Ectodermal cell (in vitro differentiated cells): ENCODE data around the gene EMSY.

ENCODE experiments used
- H3K27ac ChIP-seq: 2 replicates; pipeline ENCODE4 v1.7.0; 2013; ENCODE audit warnings: mild to moderate bottlenecking, low read depth, low read length; ENCODE audit not compliant: insufficient read depth, poor library complexity, severe bottlenecking
- H3K27me3 ChIP-seq: 2 replicates; pipeline ENCODE4 v1.7.0; 2013; ENCODE audit warnings: mild to moderate bottlenecking, low read length; ENCODE audit not compliant: insufficient read depth, control insufficient read depth, poor library complexity, severe bottlenecking
- H3K36me3 ChIP-seq: one replicate; pipeline ENCODE4 v1.7.0; 2013; ENCODE audit warnings: low read length; ENCODE audit not compliant: control insufficient read depth, insufficient read depth
- H3K4me1 ChIP-seq: one replicate; pipeline ENCODE4 v1.7.0; 2013; ENCODE audit warnings: low read length; ENCODE audit not compliant: control insufficient read depth, insufficient read depth
- H3K4me3 ChIP-seq: 2 replicates; pipeline ENCODE4 v1.7.0; 2013; ENCODE audit warnings: low read depth, low read length, control low read depth; ENCODE audit not compliant: insufficient read depth
- H3K9me3 ChIP-seq: 2 replicates; pipeline ENCODE4 v1.7.0; 2013; ENCODE audit warnings: mild to moderate bottlenecking, low read length, moderate library complexity; ENCODE audit not compliant: control insufficient read depth
- WGBS, 2 experiments: methylation state at CpG; one replicate each; pipeline ENCODE4 v1.1.7; 2013; ENCODE audit warnings: missing lambda C conversion rate in 2 of 2; 5-methylcytosine and 5-hydroxymethylcytosine counted together

Gene EMSY

DNA sequence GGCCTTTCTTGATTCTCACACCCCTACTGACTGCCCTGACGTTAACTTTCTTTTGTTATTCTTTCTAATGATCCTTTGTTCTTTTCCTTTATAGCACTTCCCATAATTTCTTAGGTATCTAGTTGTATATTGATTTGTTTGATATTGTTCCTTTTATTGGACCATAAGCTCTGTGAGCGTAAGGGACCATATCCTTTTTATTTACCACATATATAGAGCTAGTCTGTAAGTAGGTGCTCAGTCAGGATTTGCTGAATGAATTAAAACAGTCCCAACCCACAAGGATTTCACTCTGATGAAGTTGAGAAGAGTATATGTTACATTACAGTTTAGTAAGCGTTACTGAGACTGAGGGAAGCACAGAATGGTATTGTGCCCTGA is 68.8 kb downstream of the EMSY start:
- Histone ChIP-seq H3K27me3 (no peaks in the 10 kb centered on the region), H3K36me3 (peaks cover 4% of the 10 kb centered on the region), H3K27ac (no peak overlapping the region), H3K4me1 (peaks cover 5% of the 10 kb centered on the region), H3K4me3 (no peak overlapping the region), H3K9me3 (no peaks in the 10 kb centered on the region)
- WGBS, 2 experiments = 100% methylated on average over 2 of the region's 3 CpGs

- no peak overlapping the region for H3K27ac ChIP-seq
- no peaks in the 10 kb centered on the region for H3K9me3 ChIP-seq
- peaks cover under 1% of the 10 kb centered on the region for H3K4me1 ChIP-seq
- H3K27me3 ChIP-seq = no peaks in the 10 kb centered on the region
- no peak overlapping the region for H3K4me3 ChIP-seq
- peaks cover 4% of the 10 kb centered on the region for H3K36me3 ChIP-seq
- 88 to 100% methylated on average over 1 of the region's 1 CpG for WGBS, 2 experiments
These were observed 70.7 kb downstream of the EMSY start for GRCh38 chr11:76515494-76515893.

DNA sequence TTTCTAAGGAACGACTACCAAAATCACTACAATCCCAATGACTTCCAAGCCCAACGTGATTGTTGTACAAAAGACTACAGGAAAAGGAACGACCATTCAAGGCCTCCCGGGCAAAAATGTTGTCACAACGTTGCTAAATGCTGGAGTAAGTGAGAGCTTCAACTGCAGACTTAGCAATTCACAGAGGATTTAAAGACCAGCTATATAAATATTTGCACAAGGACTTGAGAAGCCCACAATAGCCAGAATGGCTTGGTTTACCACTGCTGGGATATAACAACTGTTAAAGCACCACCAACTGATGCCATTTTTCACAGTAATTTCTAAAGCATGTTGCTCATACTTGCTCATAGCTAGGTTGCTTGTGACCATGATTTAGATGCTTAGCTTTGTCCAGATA is 78.3 kb downstream of the EMSY start:
- Histone ChIP-seq H3K9me3 (no peaks in the 10 kb centered on the region), H3K27me3 (no peaks in the 10 kb centered on the region), H3K4me1 (no peaks in the 10 kb centered on the region), H3K36me3 (peaks cover 11% of the 10 kb centered on the region), H3K4me3 (no peak overlapping the region), H3K27ac (no peak overlapping the region)
- WGBS, 2 experiments = 80% methylated on average over 5 of the region's 5 CpGs

DNA sequence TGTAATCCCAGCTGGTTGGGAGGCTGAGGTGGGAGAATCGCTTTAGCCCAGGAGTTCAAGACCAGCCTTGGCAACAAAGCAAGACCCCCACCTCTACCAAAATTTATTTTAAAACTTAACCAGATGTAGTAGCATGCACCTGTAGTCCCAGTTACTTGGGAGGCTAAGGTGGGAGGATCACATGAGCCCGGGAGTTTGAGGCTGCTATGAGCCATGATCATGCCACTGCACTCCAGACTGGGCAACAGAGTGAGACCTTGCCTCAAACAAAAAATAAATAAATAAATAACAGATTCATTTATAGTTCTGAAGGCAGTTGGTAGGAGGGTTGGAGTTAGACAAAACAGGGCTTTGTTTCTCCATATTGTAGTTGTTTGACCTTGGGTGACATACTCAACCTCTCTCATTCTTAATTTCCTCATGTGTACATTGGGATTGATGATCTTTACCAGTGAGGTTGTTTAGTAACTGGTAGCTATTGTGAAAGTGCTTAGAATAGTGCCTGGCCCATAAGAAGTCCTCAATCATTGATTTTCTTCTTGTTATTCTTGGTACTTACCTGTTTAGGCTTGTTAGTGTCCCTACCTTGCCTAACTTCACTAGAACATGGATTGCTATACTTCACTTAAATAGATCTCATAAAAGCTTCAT is 79.1 kb downstream of the EMSY start:
- no peak overlapping the region for H3K27ac ChIP-seq
- H3K4me1 ChIP-seq = no peaks in the 10 kb centered on the region
- no peaks in the 10 kb centered on the region for H3K9me3 ChIP-seq
- no peak overlapping the region for H3K4me3 ChIP-seq
- peaks cover 14% of the 10 kb centered on the region for H3K36me3 ChIP-seq
- WGBS, 2 experiments = 94 to 97% methylated on average over 2 of the region's 2 CpGs
- no peaks in the 10 kb centered on the region for H3K27me3 ChIP-seq

GRCh38 chr11:76524461-76524860 is 79.6 kb downstream of the EMSY start:
- Histone ChIP-seq H3K4me3 (no peak overlapping the region), H3K27me3 (no peaks in the 10 kb centered on the region), H3K27ac (no peak overlapping the region), H3K36me3 (peaks cover 15% of the 10 kb centered on the region), H3K9me3 (no peaks in the 10 kb centered on the region), H3K4me1 (no peaks in the 10 kb centered on the region)
- 93 to 94% methylated on average over 4 of the region's 4 CpGs for WGBS, 2 experiments

GRCh38 chr11:76524919-76525318 is 80.1 kb downstream of the EMSY start:
- 91 to 100% methylated on average over 1 of the region's 1 CpG for WGBS, 2 experiments
- Histone ChIP-seq H3K27me3 (no peaks in the 10 kb centered on the region), H3K36me3 (peaks cover 15% of the 10 kb centered on the region), H3K27ac (no peak overlapping the region), H3K9me3 (no peaks in the 10 kb centered on the region), H3K4me1 (no peaks in the 10 kb centered on the region), H3K4me3 (no peak overlapping the region)

DNA sequence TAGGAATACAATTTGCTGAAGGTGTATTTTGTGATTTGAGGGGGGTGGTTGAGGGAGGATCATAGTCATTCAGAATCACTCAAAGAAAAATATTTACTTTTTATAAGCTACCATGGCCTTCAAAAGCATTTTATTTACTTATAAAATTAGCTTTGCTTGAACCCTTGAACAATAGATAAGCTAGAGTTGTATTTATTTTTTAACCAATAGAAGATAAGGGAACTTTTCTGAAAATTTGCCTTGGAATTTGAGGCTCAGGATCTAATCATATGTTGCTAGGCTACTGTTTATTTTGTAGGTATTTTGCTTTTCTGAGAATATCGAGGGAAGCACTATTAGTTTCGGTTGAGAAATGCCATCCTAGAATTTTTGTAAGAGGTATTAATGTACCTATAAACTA is 82.1 kb downstream of the EMSY start:
- no peaks in the 10 kb centered on the region for H3K27me3 ChIP-seq
- no peaks in the 10 kb centered on the region for H3K4me1 ChIP-seq
- peaks cover 27% of the 10 kb centered on the region for H3K36me3 ChIP-seq
- no peak overlapping the region for H3K27ac ChIP-seq
- no peaks in the 10 kb centered on the region for H3K9me3 ChIP-seq
- 83 to 100% methylated on average over 1 of the region's 2 CpGs for WGBS, 2 experiments
- no peak overlapping the region for H3K4me3 ChIP-seq

GRCh38 chr11:76542436-76542835 is 97.6 kb downstream of the EMSY start:
- Histone ChIP-seq H3K27ac (no peak overlapping the region), H3K4me1 (no peaks in the 10 kb centered on the region), H3K27me3 (no peaks in the 10 kb centered on the region), H3K4me3 (no peak overlapping the region), H3K9me3 (no peaks in the 10 kb centered on the region), H3K36me3 (peaks cover 48% of the 10 kb centered on the region)
- WGBS, 2 experiments = 86 to 100% methylated on average over 1 of the region's 2 CpGs

DNA sequence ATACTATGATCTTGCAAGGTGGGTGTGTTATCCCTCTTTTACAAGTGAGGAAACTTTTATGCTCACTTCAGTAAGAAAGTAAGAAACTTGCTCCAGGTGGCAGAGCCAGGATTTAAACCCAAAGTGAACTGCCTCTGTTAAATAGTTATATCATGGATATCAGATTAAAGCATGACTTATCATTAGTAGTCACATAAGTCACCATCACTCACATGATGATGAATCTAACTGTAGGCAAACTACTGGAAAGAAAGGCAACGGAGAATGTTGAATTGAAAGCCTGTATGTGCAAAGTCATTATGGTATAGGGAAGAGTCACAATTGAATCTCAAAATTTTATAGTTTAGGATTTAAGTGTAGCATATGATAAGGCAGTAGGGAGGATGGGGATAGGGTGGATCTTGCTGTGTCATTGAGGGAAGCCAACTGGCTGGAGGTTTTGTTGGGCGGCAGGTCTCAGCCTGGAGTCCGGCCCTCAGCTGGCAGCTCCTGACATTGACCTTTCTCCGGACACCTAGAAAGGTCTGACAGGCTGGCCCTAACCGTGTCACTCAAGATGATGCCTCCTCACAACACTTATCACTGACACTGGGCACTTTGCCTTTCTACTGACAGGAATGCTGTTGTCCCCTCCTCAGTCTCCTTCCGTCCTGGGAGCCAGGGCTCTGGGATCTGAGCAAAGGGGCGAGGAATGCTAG is 98.3 kb downstream of the EMSY start:
- Histone ChIP-seq H3K9me3 (no peaks in the 10 kb centered on the region), H3K4me1 (no peaks in the 10 kb centered on the region), H3K27ac (no peak overlapping the region), H3K36me3 (peaks cover 48% of the 10 kb centered on the region), H3K27me3 (no peaks in the 10 kb centered on the region), H3K4me3 (no peak overlapping the region)
- WGBS, 2 experiments = 94 to 96% methylated on average over 7 of the region's 7 CpGs

GRCh38 chr11:76550781-76551180 is 106.0 kb downstream of the EMSY start:
- Histone ChIP-seq H3K27ac (no peak overlapping the region), H3K9me3 (no peaks in the 10 kb centered on the region), H3K27me3 (no peaks in the 10 kb centered on the region), H3K4me1 (no peaks in the 10 kb centered on the region), H3K4me3 (no peak overlapping the region), H3K36me3 (peaks cover 16% of the 10 kb centered on the region)
- WGBS, 2 experiments = 87 to 96% methylated on average over 4 to 7 of the region's 7 CpGs
